DND-41 (cell line): ENCODE results near the gene SEMA4F.

Experiments used
- EZH2 ChIP-seq: IDR thresholded peaks from 3 replicates; pipeline ENCODE4 v1.6.1; 2012; ENCODE audit warnings: borderline replicate concordance, low read depth, mild to moderate bottlenecking, moderate library complexity, low read length, inconsistent platforms; ENCODE audit not compliant: severe bottlenecking
- TF ChIP-seq, protein P1 (sequence below): IDR thresholded peaks from 2 replicates; pipeline ENCODE4 v1.5.1; 2012; ENCODE audit warnings: borderline replicate concordance, low read length, moderate library complexity, mild to moderate bottlenecking; ENCODE audit not compliant: poor library complexity, severe bottlenecking; ENCODE audit errors: extremely low read depth

DNA sequence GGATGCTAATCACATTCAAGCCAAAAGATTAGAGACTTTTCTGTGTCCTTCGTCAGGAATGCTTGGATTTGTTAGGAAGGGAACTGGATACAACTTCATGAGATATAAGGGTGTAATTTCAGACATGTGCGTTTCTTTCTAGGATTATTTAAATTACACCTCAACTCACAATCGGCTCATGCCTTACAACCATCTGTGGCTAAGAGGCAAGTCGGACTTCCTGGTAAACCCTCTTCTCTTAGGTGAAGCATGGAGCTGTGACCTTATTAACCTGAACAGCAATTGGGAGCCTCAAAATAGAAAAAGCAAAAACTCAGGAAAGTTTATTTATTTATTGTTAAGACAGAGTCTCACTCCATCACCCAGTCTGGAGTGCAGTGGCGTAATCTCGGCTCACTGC, 61.8 kb downstream of the SEMA4F start:
- TF ChIP-seq, protein P1, sequence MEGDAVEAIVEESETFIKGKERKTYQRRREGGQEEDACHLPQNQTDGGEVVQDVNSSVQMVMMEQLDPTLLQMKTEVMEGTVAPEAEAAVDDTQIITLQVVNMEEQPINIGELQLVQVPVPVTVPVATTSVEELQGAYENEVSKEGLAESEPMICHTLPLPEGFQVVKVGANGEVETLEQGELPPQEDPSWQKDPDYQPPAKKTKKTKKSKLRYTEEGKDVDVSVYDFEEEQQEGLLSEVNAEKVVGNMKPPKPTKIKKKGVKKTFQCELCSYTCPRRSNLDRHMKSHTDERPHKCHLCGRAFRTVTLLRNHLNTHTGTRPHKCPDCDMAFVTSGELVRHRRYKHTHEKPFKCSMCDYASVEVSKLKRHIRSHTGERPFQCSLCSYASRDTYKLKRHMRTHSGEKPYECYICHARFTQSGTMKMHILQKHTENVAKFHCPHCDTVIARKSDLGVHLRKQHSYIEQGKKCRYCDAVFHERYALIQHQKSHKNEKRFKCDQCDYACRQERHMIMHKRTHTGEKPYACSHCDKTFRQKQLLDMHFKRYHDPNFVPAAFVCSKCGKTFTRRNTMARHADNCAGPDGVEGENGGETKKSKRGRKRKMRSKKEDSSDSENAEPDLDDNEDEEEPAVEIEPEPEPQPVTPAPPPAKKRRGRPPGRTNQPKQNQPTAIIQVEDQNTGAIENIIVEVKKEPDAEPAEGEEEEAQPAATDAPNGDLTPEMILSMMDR: no peak
- no peak for TF ChIP-seq EZH2
